Activated CD8-positive, alpha-beta T cell treated with anti-CD3 and anti-CD28 coated beads, Interleukin-2, amount 10 ng/mL, durations not matched to agents 7 days and 5 days (primary cell): ENCODE measurements around the gene DNAH1. TPM values are rescaled to one million over a fixed set of nuclear protein-coding genes. Genes with fewer than 3 reads are reported as not detected.

ENCODE experiments used
- ATAC-seq: fragments of 150-1000 bp; cut with Tn5 transposase; one replicate; pipeline ENCODE4 v1.10.0; 2021; ENCODE audit warnings: moderate library complexity
- CTCF ChIA-PET: fragments of 350-600 bp; sonication (Branson Sonifier 250); formaldehyde crosslinking; loops from one replicate; lab custom pipeline; 2021; ENCODE audit warnings: antibody characterized with exemption; lab: Charles Lee
- POLR2A ChIA-PET: fragments of 350-600 bp; sonication (Branson Sonifier 250); formaldehyde crosslinking; loops from one replicate; lab custom pipeline; 2021; ENCODE audit warnings: antibody characterized with exemption; lab: Charles Lee
- DNase-seq: peaks from one replicate; pipeline ENCODE4 v3.0.0-alpha.2; 2020
- H3K27ac Mint-ChIP-seq: one replicate; pipeline ENCODE4 v1.8.0; 2021; ENCODE audit warnings: mild to moderate bottlenecking, mixed read lengths
- H3K27me3 Mint-ChIP-seq: one replicate; pipeline ENCODE4 v1.8.0; 2021; ENCODE audit warnings: low read depth, mixed read lengths
- H3K36me3 Mint-ChIP-seq: one replicate; pipeline ENCODE4 v1.8.0; 2021; ENCODE audit warnings: low read depth, mixed read lengths
- H3K4me1 Mint-ChIP-seq: one replicate; pipeline ENCODE4 v1.8.0; 2021; ENCODE audit warnings: low read depth, mixed read lengths
- H3K4me3 Mint-ChIP-seq: one replicate; pipeline ENCODE4 v1.8.0; 2021; ENCODE audit warnings: mild to moderate bottlenecking, mixed read lengths
- H3K9me3 Mint-ChIP-seq: one replicate; pipeline ENCODE4 v1.8.0; 2022; ENCODE audit warnings: mixed read lengths; ENCODE audit not compliant: insufficient read depth
- microRNA-seq: library from miRNA; unstranded; fragments of <30 nt; microRNA quantifications from one replicate; pipeline ENCODE4 v1.2.0, GENCODE V29; 2022
- total RNA-seq, 2 experiments: library from RNA; stranded (reverse); gene quantifications; one replicate each; pipeline ENCODE4 v1.2.3, GENCODE V29; 2021

Gene DNAH1
- total RNA-seq, 2 experiments from 2014 or later: 18.1 to 20.2 TPM

GRCh38 chr3:52446631-52447511 is 130.8 kb downstream of the DNAH1 start:
- peak; percentile 83 for DNase-seq
- H3K27ac Mint-ChIP-seq: peak overlapping the region; percentile 63
- no peak overlapping the region for H3K4me3 Mint-ChIP-seq
- peaks cover 19% of the 10 kb centered on the region for H3K4me1 Mint-ChIP-seq
- no peaks in the 10 kb centered on the region for H3K9me3 Mint-ChIP-seq
- no peaks in the 10 kb centered on the region for H3K36me3 Mint-ChIP-seq
- no peaks in the 10 kb centered on the region for H3K27me3 Mint-ChIP-seq
- ChIA-PET POLR2A (interaction anchor here (1.0 kb wide), 1 partner anchor 8 kb away, joined by 3 read pairs; the partner anchor contains the start of gene NISCH), CTCF (interaction anchor here (0.7 to 6.5 kb wide), 23 partner anchors 8 to 226 kb away, joined by 3 to 131 read pairs (median 6); partner anchors contain the start of gene UQCC5)
- peak; percentile 66 for ATAC-seq

DNA sequence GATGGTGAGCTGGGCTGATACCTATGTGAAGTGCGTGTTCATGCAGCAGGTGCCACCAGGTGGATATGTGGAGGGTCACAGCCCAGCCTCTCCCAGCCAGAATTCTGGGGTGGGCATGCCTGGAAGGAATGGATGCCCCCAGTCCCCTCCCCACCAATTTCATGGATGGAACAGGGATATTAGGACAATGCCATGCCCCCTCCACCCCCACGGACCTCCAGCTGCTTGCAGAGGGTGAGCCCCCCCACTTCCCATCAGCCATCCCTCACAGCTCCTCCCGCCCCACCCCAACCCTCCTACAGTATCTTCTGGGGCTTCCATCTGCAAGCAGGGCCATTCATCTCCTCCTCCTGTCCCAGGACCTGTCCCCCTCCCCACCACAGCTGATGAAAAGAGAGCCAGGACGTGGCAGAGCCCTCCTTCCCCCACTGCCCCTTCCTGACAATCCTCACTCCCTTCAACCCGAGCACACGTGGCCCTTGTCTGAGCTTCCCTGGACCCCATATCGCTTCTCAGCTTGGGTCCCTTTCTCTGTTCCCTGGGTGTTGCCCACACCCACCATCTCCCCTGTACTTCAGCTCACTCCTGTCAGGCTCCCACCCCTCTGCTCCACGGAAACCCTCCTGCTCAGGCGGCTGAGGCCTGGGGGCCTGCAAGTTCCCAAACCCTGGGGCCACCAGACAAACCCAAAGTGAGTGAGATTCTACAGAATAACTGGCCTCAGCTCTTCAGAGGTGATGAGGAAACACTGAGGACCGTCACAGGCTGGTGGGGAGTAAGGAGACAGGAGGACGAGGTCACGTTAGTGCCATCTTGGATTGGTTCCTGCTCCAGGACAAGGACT is 131.6 kb downstream of the DNAH1 start:
- ChIA-PET CTCF (interaction anchor here (0.7 to 6.5 kb wide), 14 partner anchors 9 to 227 kb away, joined by 3 to 131 read pairs (median 6); partner anchors contain the start of gene UQCC5), POLR2A (interaction anchor here (0.7 kb wide), 1 partner anchor 401 kb away, joined by 3 read pairs; no protein-coding TSS in a partner anchor)
- H3K36me3 Mint-ChIP-seq: no peaks in the 10 kb centered on the region
- ATAC-seq (no peak), DNase-seq (no peak)
- H3K4me1 Mint-ChIP-seq: peaks cover 19% of the 10 kb centered on the region
- H3K27me3 Mint-ChIP-seq: no peaks in the 10 kb centered on the region
- no peak overlapping the region for H3K4me3 Mint-ChIP-seq
- H3K27ac Mint-ChIP-seq: no peak overlapping the region
- no peaks in the 10 kb centered on the region for H3K9me3 Mint-ChIP-seq

Small RNA genes within 50 kb of the gene (microRNA-seq; reads per million reads assigned to microRNA genes)
- gene MIR135A1 (not detected), gene MIRLET7G (178,352 reads per million, percentile 100 among the genes with 10 or more reads in this experiment)

Other genes starting within 250 kb of the DNAH1 start
- 10 to 100 TPM; 31.7 to 32.3 TPM for gene POC1A, start 161.9 kb upstream of the DNAH1 start, total RNA-seq
- gene ALAS1, start 118.2 kb upstream of the DNAH1 start, total RNA-seq: 10 to 100 TPM; 57.7 to 60.8 TPM
- under 1 TPM; 0.52 to 0.79 TPM for gene TLR9, start 90.7 kb upstream of the DNAH1 start, total RNA-seq
- 100 to 1,000 TPM; 154 to 162 TPM for gene TWF2, start 77.2 kb upstream of the DNAH1 start, total RNA-seq
- 10 to 100 TPM; 90.7 to 91.9 TPM for gene PPM1M, start 70.6 kb upstream of the DNAH1 start, total RNA-seq
- gene WDR82, start 37.7 kb upstream of the DNAH1 start, total RNA-seq: 100 to 1,000 TPM; 131 TPM
- 10 to 100 TPM; 24.7 to 25.6 TPM for gene GLYCTK, start 28.5 kb upstream of the DNAH1 start, total RNA-seq
- gene BAP1, start 93.7 kb downstream of the DNAH1 start, total RNA-seq: 100 to 1,000 TPM in 1 of 2 experiments, 10 to 100 TPM in 1; 95.6 to 105 TPM
- 10 to 100 TPM; 14.6 to 16.2 TPM for gene PHF7, start 94.3 kb downstream of the DNAH1 start, total RNA-seq
- under 1 TPM; 0.13 to 0.21 TPM for gene SEMA3G, start 128.8 kb downstream of the DNAH1 start, total RNA-seq
- 1 to 10 TPM in 1 of 2 experiments, under 1 TPM in 1; 0.84 to 2.1 TPM for gene TNNC1, start 137.7 kb downstream of the DNAH1 start, total RNA-seq
- gene NISCH, start 139.3 kb downstream of the DNAH1 start, total RNA-seq: 10 to 100 TPM; 77.2 to 82.6 TPM
- gene STAB1, start 179.0 kb downstream of the DNAH1 start, total RNA-seq: under 1 TPM in 1 of 2 experiments, not detected in 1; 0.05 TPM
- 10 to 100 TPM; 52.8 to 53.1 TPM for gene NT5DC2, start 217.5 kb downstream of the DNAH1 start, total RNA-seq
- gene UQCC5, start 220.3 kb downstream of the DNAH1 start, total RNA-seq: 10 to 100 TPM in 1 of 2 experiments, 1 to 10 TPM in 1; 9.0 to 15.1 TPM